GM12874 (cell line): Measurements from ENCODE around the gene ZFYVE27.

Source experiments
- TF ChIP-seq, protein P1 (sequence below): IDR thresholded peaks from 2 replicates; pipeline ENCODE4 v1.5.1; 2011; ENCODE audit warnings: low read depth, mild to moderate bottlenecking, control low read depth, low read length, moderate library complexity; ENCODE audit not compliant: insufficient read depth

Gene ZFYVE27

DNA sequence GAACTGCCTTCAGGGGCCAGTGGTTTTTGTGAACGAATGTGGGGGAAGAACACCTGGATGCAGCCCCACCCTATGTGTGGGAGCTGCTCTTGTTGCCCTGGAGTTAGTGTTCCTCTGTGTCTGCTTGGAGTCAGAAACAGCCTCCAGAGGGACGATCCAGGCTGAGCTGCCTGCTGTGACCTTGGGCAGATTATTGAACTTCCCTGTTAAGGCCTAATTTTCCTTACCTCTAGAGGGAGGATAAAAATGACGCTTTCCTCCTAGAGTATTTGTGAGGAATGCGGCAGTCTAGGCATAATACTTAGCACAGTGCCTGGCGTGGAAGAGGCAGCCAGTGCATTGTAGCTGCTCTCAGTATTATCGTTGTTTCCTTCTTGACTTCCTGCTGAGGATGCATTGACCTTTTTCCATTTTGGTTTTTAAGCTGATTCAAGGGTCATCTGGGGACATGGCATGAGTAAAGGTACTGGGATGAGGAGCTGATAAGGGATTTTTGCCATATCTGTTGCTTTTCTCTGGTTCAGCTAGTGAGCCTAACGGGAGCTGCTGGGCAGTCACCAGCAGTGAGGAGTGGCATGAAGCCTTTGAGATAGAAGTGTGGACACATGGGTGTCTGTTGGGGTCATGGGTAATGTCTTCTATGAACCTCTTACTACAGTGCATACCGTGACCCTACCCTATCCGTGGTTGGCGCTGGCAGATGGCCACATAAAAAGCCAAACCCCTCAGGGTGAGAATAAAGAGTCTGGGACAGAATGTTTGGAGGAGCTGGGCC is 6.4 kb downstream of the ZFYVE27 start:
- TF ChIP-seq, protein P1, sequence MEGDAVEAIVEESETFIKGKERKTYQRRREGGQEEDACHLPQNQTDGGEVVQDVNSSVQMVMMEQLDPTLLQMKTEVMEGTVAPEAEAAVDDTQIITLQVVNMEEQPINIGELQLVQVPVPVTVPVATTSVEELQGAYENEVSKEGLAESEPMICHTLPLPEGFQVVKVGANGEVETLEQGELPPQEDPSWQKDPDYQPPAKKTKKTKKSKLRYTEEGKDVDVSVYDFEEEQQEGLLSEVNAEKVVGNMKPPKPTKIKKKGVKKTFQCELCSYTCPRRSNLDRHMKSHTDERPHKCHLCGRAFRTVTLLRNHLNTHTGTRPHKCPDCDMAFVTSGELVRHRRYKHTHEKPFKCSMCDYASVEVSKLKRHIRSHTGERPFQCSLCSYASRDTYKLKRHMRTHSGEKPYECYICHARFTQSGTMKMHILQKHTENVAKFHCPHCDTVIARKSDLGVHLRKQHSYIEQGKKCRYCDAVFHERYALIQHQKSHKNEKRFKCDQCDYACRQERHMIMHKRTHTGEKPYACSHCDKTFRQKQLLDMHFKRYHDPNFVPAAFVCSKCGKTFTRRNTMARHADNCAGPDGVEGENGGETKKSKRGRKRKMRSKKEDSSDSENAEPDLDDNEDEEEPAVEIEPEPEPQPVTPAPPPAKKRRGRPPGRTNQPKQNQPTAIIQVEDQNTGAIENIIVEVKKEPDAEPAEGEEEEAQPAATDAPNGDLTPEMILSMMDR: no peak

DNA sequence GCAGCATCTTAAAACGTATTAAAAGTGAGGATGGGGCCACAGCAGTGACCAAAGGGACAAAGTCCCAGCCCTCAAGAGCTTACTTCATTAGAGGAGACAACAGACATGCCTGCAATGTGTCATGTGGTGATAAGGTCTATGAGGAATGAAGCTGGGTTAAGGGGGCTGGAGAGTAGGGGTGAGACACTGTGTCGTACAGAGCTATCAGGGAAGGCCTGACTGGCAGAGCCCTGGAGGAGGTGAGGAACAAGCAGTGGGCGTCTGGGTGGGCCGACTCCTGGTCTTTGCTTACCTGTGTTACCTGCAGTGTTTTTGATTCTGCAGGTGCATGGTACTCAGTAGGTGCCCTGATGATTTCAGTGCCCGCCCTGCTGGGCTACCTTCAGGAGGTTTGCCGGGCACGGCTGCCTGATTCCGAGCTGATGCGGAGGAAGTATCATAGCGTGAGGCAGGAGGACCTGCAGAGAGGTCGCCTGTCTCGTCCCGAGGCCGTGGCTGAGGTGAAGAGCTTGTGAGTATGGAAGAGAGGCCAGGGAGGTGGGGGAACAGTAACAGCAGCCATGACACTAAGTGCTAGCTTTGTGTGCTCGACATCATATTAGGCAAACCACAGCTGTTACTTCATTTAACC is 7.6 kb downstream of the ZFYVE27 start:
- TF ChIP-seq, protein P1: no peak

DNA sequence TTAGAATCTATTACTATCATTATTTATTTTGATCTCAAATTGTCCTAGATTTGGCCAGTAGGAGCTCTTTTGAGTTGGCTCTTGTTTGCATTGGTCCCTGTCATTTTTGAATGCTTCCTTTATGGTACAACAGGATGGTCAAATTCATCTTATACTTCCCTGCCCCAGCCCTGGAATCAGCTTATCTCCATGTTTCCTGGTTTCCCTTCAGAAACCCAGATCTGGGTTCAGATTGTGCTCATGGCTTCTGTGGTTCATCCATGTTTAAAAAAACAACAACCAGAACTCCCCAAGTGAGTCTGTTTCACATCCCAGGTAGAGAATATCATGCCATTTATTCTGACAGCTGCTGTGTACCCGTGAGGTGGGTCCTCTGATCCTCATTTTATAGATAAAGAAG is 10.6 kb downstream of the ZFYVE27 start:
- TF ChIP-seq, protein P1: no peak

DNA sequence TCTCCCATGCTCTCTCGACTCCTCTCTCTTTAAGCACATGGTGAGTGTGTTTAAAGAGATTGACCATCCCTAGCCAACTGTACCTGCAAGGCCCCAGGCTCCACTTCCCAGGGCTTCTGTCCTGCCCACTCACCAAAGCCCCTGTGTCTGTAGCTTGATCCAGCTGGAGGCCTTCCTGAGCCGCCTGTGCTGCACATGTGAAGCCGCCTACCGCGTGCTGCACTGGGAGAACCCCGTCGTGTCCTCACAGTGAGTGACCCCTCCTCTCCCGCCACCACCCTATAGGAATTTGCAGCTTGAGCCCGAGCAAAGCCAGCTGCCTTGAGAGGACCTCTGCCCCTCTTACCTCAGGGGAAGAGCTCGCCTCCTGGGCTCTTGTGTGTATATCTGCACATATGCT is 11.2 kb downstream of the ZFYVE27 start:
- TF ChIP-seq, protein P1: no peak

DNA sequence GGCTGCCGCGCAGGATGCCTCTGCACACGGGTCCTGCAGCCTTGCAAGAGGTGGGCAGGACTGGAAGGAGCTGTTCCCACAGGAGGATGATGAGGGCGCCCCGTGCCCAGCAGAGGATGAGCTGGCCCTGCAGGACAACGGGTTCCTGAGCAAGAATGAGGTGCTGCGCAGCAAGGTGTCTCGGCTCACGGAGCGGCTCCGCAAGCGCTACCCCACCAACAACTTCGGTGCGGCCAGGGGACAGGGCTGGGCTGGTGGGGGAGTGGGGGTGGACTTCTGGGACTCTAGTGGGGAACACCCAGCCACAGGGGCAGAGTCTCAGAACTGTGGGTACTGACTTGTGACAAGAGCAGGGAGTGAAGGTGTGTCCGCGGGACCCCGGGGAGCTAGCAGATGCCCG is 16.0 kb downstream of the ZFYVE27 start:
- TF ChIP-seq, protein P1: no peak

DNA sequence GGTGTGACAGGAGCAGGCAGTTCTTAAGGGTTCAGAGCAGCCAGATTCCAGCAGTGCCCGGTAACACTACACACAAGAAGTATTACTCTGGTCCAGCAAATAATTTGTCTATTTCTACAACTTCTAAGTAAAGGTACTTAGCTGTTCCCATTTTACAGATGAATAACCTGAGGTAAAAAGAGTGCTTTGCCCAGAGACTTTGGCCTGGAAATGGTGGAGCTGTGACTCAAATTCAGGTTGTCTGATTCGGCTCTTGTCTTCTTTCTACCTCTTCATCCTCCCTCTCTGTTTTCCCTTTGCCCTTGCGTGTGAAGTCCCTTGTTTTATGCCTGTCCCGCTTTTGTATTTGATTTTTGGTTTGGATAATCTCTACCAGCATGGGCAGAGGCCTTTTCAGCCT is 17.8 kb downstream of the ZFYVE27 start:
- TF ChIP-seq, protein P1: no peak

DNA sequence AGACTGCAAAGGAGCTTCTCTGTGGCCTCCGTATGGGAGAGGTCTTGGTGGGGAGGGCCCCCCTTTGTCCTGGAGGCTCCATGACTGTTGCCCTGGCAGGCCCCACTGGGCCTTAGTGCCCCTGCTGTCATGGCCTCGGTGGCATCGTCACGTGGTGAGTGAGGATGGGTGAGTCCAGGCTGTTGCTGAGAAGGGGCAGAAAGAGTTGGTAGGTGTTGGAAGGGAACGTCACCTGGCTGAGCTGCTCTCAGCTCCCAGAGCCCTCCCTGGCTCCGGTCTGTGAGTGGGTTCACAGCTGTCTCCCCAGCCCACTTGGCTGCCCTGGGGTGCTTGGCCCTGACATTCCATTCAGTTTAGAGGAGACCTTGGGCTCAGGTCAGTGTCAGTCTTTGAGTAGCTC is 18.8 kb downstream of the ZFYVE27 start:
- TF ChIP-seq, protein P1: no peak
